ENCODE data around the gene FRMD1.

DNA sequence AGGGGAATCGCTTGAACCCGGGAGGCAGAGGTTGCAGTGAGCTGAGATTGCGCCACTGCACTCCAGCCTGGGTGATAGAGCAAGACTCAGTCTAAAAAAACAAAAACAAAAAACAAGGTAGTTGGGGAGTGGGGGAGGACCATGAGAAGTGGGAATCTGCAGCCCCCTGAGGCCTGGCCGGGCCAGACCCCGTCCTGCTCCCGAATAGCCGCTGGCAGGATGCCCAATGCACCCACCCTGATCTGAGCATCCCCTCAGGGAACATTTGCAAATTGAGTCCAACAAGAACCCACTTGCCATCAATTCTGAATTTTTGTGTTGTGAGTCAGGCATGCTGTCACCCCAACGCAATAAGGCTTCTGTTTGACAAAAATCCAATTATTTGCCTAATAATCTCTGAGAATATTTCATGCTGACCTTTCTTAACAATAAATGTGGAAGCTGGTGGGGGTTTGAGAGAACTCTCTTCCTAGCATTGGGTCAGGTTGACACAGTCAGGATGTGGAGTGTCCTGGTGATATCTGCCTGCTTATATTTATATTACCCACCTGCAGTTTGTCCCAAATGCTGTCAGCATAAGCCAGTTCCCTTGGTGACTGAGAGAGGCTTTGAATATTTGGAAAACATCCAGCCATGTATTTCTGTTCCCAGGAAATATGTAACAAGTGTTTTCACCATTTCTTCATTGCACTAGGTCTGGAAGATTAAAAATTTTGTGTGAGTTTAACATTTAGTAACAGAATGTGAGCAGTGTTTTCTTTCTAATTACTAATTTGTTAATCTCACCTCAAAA lies 28.4 kb upstream of the FRMD1 start:
- no peak for TF ChIP-seq POLR2A (IDR thresholded peaks at IDR 0.05; ENCODE audit: low read length)
- TF ChIP-seq GATA1 (IDR thresholded peaks at IDR 0.05; ENCODE audit: low read depth, low read length): no peak
